ENCODE data around the gene CLPTM1L.
"Not testable (repeated sequence)": the region's sequence is repeated elsewhere in the genome, so short reads cannot be mapped to it uniquely, and the experiment has no call there.

Gene CLPTM1L

DNA sequence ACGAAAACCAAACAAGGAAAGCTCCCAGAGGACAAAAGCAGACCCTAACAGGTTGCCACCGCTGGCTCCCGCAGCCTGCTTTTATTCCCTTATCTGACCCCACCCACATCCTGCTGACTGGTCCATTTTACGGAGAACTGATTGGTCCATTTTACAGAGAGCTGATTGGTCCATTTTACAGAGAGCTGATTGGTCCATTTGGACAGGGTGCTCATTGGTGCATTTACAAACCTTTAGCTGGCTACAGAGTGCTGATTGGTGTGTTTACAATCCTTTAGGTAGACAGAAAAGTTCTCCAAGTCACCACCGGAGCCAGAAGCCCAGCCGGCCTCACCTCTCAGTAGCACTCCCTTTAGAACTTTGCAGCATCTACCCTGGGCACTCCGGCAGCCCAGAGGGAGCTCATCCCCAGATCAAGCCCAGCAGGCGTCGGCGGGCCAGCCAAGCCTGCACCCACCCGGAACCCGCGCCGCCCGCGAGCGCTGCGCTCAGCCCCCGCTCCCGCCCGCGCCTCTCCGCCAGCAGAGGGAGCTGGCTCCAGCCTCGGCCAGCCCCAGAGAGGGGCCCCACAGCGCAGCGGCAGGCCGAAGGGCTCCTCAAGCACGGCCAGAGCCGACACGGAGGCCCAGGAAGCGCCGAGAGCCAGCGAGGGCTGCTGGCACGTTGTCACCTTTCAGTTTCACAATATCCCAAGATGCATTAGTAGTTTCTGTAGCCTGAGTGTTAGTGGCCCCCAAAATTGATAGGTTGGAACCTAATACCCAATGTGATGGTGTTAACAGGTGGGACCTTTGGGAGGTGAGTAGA, 35.3 kb upstream of the CLPTM1L start:
- DNase-seq, result peak in 2 of 3 experiments; percentile 22 to 55

DNA sequence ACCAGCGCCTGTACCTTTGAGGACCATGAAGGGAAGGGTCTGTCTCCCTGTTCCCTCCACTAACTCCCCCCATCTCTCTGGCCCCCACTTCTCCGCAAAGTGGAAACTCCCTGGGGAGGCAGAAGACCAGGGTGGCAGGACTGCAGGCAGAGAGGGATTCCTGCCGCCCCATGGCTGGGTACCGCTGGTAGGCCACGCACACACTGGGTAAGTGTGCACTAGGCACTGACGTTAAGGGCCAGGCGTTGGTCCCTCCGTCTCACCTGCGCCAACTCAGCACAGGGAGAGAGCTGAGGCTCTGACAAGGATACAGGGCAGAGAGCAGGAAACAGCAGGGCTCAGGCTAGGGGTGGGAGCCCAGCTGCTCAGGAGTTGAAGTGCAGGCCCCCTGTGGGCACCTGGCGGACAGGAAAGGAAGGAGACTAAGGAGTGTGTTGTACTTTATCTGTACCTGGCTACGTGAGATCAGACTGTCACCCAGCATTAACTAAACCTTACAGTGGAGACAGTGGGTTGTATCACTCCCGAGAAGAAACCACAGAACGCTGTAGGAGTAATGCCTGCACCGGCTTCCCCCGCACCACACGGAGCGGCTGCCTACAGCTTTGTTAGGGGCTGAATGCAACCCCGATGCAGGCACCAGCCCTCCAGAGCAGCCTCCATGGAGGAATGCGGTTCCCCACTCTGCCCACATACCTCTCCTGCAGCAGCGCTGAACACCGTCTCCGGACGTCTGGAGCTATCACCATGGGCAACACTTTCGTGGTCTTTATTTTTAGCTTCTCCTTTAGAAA, 34.2 kb upstream of the CLPTM1L start:
- no peak for DNase-seq

DNA sequence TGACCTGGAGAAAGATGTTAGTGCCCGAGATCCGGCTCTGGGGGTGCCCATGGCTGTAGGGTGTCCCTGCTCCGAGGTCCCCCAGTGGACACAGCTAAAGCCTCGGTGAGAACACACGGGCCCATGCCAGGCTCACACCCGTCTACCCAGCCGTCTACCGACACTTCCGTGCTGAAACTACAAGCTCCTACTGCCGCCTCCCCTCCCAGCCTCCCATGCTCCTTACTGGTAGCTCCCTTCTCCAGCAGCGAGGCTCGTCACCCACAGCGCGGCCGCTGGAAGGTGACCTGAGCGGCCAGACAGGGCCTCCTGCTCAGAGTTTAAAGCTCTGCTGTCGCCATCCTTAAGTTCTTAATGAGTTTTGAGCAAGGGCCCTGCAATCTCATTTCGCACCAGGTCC, 33.2 kb upstream of the CLPTM1L start:
- no peak for DNase-seq

DNA sequence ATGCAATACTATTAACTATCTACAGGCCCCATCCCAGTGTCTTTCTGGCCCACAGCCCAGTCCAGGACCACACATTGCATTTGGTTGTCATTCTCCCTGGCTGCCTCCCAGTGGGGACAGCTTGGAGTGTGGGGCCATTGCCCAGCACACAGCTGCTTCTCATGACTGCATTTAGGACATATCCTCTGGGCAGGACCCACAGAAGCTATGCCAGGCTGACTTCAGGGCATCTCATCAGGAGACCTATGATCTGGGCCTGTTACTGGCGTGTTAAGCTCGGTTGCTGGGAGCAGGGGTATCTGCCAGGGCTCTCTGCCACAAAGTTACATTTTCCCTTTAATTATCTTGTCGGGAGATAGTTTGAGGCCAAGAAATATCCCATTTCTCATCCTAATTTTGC, 32.1 kb upstream of the CLPTM1L start:
- DNase-seq, result no peak

DNA sequence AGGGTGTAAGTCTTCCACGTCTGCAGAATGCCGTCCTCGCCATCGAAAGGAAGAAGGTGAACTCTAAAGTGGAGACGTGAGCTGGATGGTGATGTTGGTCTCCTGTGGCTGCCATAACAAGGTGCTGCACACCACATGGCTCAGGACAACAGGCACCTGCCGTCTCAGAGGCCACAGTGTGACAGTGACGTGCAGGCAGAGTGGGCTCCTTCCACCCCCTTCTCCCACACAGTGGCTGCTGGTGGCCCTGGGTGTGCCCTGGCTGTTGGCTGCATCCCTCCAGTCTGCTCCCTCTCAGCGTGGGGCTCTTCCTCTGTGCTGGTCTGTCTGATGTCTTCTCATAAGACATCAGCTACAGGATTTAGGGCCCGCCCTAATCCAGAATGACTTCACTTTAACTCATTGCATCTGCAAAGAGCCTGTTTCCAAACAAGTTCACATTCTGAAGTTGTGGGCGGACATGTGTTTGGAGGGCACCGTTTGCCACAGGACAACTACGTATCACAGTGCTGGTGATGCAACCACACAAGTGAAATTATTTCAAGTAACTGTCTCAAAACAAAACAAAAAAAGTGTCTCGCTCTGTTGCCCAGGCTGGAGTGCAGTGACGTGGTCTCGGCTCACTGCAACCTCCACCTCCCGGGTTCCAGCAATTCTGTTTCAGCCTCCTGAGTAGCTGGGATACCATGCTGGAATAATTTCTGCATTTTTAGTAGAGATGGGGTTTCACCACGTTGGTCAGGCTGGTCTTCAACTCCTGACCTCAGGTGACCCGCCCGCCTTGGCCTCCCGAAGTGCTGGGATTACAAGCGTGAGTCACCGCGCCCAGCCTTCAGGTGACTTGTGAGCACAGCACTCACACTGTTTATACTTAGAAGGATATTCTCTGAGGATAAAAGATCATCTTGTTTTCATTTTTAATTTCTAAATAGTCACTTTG, 31.2 kb upstream of the CLPTM1L start:
- no peak for DNase-seq

DNA sequence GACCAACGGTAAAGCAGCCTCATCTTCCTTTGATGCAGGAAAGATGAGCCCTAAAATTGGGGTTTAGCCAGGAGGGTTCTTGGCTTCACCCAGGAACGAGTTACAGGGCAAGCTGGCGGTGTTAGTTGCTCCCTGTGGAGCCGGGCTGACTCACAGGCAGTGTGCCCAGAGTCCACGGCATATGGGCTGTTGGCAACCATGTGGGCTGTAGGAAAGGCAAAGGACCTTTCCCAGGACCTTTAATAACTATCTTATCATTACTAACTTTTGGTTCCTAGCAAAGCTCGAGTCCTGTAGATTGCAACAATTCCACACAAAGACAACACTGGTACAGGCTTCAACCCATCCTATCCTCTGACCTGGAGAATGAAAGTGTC, 29.8 kb upstream of the CLPTM1L start:
- DNase-seq, result no peak

DNA sequence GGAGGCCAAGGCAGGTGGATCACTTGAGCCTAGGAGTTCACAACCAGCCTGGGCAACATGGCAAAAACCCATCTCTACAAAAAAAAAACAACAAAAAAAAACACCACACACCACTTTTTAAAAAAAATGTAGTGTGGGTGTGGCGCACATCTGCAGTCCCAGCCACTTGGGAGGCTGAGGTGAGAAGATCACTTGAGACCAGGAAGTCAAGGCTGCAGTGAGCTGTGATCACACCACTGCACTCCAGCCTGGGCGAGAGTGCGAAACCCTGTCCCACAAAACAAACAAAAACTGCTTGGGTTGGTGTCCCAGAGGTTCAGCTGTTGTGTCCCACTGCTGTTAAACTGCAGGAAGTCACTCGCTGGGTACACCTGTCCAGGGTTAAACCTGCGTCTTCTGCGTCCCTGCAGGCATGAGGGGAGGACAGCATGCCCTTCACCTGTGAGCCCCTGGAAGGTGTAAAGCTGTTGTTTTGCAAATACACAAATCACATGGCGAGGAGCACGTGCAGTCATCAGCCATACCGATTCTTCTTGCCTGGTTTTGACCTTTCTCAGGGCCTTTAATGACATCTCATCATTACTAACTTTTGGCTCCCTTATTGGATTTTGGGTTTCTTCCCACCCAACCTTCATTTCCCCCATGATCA, 29.3 kb upstream of the CLPTM1L start:
- no peak for DNase-seq

DNA sequence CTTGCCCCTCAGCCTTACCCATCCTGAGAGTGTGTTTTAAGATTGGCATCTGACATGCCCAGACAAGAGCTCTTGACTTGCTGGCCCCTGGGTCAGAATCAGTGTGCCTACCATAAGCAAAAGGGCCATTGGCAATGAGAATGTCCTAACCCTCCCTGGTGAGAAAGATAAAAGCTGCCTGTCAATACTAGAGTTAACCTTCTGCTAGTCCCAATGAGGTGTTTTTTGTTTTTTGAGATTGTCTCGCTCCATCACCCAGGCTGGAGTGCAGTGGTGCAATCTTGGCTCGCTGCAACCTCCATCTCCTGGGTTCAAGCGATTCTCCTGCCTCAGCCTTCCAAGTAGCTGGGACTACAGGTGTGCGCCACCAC, 27.1 kb upstream of the CLPTM1L start:
- not testable (repeated sequence) for DNase-seq

DNA sequence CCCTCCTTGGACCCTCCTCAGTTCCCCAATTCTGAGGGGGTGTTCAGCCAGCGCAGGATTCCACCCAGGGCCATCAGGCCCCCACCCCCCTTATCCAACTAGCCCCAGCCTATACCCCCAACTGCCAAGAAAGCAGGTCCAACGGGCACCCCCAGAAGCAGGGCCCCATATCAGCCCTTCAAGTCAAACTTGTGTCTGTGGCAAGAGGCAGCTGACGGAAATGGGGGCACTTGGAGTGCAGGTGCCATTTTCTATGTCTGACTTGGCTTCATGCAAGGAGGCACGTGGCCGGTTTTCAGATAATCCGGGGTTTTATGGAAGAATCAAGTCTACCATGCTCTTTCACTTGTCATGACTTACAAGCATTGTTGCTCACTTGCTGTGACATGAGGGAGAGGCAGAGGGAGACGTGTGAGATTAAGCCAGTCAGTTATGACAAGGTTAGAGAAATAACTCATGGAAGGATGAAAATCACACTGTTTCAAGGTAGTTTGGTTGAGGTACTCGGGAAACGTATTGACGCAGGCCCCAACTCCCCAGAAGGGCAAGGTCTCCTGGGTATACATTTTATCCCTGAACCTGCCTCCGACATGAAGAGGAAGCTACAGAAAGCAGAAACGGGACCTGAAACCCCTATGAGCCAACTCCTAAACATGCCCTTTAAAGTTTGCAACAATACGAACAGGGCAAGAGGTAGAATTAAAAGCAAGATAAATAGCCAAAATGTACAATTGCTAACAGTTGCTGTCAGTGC, 26.5 kb upstream of the CLPTM1L start:
- no peak for DNase-seq

DNA sequence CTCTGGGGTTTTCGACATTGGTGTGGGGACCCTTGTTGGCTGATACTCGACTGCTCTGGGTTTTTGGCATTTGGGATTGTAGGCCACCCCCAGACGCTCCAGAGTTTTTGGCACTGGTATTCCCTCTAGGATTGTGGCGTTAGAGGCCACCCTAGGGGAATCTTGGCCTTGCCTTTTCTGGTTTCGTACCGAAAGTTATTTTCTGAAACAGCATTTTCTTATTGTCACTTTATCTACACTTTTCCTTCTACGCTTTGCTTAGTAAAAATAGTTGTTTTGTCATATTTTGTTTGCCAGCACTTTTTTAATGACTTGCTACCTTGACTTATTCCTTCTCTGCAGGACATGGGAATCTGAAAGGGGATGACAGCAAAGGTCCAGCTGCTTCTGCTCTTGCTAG, 25.1 kb upstream of the CLPTM1L start:
- no peak for DNase-seq

DNA sequence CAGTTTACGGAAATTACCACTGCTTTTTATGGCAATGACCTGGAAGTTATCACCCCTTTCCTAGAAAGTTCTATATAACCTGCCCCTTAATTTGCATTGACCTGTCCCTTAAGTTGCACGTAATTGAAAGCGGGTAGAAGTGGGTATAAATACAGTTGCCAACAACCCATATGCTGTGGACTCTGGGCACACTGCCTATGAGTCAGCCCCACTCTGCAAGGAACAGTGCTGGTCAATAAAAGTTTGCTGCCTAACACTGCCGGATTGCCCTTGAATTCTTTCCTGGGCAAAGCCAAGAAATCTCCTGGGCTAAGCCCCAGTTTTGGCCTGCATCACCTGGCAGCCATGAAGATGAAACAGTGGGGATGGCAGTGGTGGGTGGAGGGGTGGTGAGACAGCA, 23.9 kb upstream of the CLPTM1L start:
- no peak for DNase-seq

DNA sequence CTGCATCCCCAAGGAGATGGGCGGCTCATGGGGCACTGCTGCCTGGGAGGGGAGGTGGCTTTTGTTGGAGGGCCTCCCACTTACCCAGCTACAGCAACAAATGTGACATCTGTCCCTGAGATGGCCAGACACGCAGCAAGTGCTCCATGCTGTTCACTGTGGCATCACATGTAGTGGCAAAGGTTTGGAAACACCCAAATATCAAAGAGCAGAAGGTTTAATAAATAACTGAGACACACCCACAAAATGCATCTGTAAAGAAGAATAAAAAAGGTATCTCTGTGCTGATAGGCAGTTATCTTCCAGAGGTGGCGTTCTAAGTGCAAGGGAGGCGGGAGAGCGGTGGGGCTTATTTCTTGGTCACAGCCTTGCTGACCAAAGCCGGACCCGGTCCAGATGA, 23.3 kb upstream of the CLPTM1L start:
- DNase-seq, result no peak

DNA sequence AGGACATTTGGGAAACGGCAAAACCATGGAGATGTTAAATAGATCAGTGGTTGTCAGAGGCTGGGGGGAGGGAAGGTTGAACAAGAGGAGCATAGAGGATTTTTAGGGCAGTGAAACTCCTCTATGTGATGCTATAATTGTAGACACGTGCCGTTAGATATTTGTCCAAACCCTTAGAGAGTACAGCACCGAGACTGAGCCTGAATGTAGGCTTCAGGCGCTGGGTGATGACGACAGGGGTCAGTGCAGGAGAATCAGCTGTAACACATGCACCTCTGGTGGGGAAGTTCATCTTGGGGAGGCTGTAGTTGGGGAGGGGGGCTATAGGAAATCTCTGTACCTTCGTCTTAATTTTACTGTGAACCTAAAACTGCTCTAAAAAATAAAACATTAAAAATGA, 22.2 kb upstream of the CLPTM1L start:
- no peak for DNase-seq

DNA sequence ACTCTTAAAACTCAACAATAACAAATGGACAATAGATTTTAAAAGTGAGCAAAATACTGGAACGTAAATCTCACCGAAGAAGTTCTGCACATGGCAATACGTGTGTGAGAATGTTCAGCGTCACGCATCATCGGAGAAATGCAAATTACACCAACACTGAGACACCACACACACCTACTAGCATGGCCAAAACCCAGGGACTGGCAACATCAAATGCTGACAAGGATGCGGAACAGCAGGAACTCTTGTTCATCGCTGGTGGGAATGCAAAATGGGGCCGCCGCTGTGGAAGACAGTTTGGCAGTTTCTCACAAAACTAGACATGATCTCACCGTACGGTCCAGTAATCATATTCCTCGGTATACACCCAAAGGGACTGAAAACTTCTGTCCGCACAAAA, 21.6 kb upstream of the CLPTM1L start:
- DNase-seq, result no peak

DNA sequence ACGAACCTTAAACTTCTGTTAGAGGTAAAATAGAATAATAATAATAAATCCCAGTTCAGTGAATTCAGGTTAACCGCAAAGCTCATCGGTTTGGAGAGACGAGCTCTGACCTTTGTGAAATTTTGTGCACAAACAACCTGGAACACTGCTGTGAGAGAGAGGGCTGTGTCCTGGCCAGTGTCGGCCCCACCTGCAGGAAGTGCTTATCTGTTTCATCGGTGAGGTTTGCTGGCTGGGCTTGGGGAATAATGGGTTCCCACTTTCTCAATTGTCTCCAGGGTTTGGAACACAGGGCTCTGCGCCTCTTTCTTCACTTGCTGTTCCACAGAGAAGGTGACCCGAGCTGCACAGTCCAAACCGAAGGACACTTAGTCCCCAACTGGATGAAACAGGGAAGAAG, 19.3 kb upstream of the CLPTM1L start:
- no peak for DNase-seq

DNA sequence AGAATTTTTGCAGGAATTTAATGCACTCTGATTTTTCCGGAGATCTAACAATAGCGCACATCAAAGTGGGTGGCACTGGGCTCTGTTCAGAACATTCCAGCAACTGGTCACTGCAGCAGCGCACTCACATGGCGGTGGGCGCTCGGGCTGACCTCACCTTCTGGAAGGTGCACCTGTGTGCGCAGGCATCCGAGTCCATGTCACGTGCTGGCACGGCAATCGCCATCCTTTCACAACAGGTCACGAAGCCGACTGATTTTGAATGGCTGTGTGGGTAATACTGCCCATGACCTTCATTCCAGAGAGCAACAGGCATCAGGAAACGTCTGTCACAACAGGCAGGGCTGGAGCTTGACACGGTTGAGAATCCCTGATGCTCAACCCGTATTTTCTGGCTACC, 18.7 kb upstream of the CLPTM1L start:
- DNase-seq, result no peak

DNA sequence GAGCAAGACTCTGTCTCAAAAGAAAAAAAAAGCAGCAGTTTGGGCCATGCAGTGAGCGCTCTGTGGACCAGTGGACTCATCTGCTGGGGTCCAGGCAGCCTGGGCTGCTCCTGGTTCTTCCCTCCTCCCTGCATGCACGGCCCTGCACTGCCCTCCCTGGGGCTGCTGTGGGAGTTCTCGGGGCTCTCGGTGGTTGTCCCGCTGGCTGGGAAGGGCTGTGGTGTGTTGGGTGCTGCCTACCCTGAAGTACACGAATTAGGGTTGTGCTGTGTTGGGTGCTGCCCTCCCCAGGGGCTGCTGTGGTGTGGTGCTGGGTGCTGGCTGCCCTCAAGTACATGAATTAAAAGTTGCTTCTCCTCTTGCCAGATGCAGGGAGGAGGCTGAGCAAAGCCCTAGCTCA, 18.3 kb upstream of the CLPTM1L start:
- DNase-seq, result no peak

DNA sequence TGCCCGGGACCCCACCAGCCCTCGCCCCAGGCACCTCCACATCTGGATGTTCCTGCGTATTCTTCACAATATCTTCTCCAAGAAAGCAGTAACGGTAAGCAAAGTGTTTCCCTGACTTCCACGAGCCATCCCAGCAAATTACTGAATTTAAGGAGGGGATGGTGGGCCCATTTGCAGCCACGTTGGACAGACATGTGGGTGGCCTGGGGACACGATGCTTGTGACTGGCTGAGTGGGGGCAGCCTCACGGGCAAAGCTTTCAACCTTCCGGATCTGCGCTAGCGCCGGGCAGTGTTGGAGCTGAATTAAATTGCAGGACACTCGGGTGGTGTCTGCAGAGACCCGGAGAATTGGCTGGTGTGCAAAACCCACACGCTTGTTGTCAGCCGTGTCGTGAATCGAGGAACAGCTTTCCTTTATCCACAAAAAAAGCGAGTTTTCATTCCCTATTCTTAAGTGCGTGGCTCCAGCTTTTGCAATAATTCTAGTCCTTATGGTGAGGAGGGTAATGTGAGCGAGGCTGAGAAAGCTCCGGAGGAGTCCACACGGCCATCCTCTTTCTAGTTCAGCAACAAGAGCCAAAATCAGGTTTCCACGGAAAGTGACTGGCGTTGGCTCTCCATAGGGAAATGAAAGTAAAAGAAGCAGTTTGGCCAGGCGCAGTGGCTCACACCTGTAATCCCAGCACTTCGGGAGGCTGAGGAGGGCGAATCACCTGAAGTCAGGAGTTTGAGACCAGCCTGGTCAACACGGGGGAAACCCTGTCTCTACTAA, 17.5 kb upstream of the CLPTM1L start:
- no peak for DNase-seq

DNA sequence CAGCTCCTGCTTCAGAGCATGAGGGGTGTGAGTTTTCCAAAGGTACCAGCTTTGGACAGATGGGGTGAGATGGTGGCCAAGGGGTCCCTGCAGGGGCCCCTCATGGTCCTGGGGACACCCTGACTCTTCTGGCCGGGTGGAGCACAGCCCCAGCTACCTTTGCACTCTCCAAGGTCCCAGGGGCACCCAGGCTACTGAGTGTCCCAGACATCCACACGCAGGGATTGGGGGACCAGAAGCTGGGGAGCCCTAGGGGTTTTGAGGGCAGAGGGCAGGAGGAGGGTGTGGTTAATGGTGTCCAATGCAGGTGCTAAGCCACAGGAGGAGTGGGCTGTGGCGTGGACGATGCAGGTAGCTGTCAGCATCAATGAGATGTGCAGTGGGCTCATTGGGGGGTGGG, 16.0 kb upstream of the CLPTM1L start:
- no peak for DNase-seq

DNA sequence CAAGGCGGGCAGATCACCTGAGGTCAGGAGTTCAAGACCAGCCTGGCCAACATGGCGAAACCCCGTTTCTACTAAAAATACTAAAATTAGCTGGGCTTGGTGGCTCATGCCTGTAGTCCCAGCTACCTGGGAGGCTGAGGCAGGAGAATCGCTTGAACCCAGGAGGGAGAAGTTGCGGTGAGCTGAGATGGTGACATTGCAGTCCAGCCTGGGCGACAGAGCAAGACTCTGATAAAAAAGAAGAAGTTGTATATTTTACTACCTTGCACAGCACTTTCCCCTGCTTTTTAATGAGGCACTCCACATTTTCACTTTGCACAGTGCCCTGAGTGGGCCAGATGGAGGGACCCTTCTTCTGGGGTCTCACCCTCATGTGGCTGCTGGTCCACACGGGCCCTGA, 15.5 kb upstream of the CLPTM1L start:
- not testable (repeated sequence) for DNase-seq

DNA sequence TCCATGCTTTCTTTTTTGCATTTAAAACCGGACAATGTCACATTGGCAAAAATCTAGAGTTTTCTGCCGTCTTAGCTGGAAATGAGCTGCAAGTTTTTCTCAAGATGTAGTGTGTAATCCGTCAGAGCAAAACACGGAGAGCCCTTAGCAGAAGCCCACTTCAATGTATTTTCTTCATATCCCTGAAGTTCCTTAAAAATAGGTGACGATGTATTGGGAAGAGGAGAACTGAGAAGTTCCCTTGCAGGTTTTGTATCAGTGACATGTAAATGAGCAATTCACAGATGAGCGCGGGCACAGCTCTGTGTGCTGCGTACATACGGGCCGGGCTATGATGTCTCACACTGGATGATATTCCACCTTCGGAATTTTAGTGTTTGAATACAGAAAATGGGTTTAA, 14.8 kb upstream of the CLPTM1L start:
- DNase-seq, result no peak

Data from NCI-H1417 (cell line).